Adrenal gland (tissue), 12 donors: Measurements from ENCODE around the gene EXOC4. TPM values are rescaled to one million over a fixed set of nuclear protein-coding genes. Genes with fewer than 3 reads are reported as not detected.

Source experiments
- DNase-seq, 7 donors: peaks; one replicate each; pipeline ENCODE4 v3.0.0-alpha.2; 2019 to 2020
- H3K27ac ChIP-seq, 5 donors: fragments of 200-600 bp; sonication (generic) in 4 of 5; 1 replicate in 3 of 5; 2 replicates in 2 of 5; pipeline versions ENCODE4 v1.5.1 to v1.8.0; 2016 to 2020; ENCODE audit warnings: mild to moderate bottlenecking in 1 of 5
- H3K27me3 ChIP-seq: fragments of 200-600 bp; 2 replicates; pipeline ENCODE4 v1.8.0; 2021
- H3K36me3 ChIP-seq, 2 donors: fragments of 200-600 bp; replicated peaks in 1 of 2; 1 replicate in 1 of 2; 2 replicates in 1 of 2; pipeline versions ENCODE4 v1.5.1 to v1.8.0; 2018 to 2022
- H3K4me1 ChIP-seq, 2 donors: fragments of 200-600 bp; replicated peaks in 1 of 2; 1 replicate in 1 of 2; 2 replicates in 1 of 2; pipeline versions ENCODE4 v1.5.1 to v1.8.0; 2018 to 2021
- H3K4me3 ChIP-seq, 4 donors: fragments of 200-600 bp; sonication (generic) in 3 of 4; one replicate each; pipeline ENCODE4 v1.5.1; 2016 to 2018
- H3K9me3 ChIP-seq, 3 donors: fragments of 200-600 bp; sonication (generic) in 1 of 3; replicated peaks in 1 of 3; 1 replicate in 2 of 3; 2 replicates in 1 of 3; pipeline versions ENCODE4 v1.5.1 to v1.8.0; 2016 to 2021
- POLR2A ChIP-seq, 2 donors: fragments of 450-650 bp; IDR thresholded peaks; one replicate each; pipeline ENCODE4 v1.6.1; 2017; ENCODE audit warnings: antibody characterized with exemption in 2 of 2, mild to moderate bottlenecking in 2 of 2, moderate library complexity in 1 of 2
- WGBS, 4 donors: extraction: QIAGEN DNeasy Blood & Tissue Kit in 2 of 4; methylation state at CpG; one replicate each; pipeline versions ENCODE4 v1.1.5 to v1.1.7; 2013 to 2017; 5-methylcytosine and 5-hydroxymethylcytosine counted together
- intact Hi-C, 2 donors: fragments of 100-400 bp; cut with DNase I; formaldehyde crosslinking; loops; one replicate each; pipeline versions ENCODE4 v1.14.1 to v1.15.0; 2022 to 2023
- polyA plus RNA-seq, 3 donors: library from polyadenylated mRNA; stranded (reverse); fragments of 200-250 nt in 2 of 3; fragments of 350-450 nt in 1 of 3; fragmentation: Illumina TruSeq in 1 of 3; extraction: RNeasy Lipid Tissue Mini Kit (QIAGEN cat#74804) in 1 of 3; gene quantifications; one replicate each; pipeline ENCODE4 v1.2.3, GENCODE V29; 2013 to 2014
- total RNA-seq, 9 donors: library from RNA; depleted of rRNA in 4 of 9; stranded (reverse); fragments of >200 nt in 4 of 9; fragments of 120-200 nt in 1 of 9; fragmentation: NEBNext Ultra II Directional in 1 of 9; extraction: Animal tissue kit (Norgen Biotek cat#: 25700) in 1 of 9; gene quantifications; one replicate each; pipeline versions ENCODE4 v1.1.0 to v1.2.4, GENCODE V29; 2013 to 2023
- TF ChIP-seq, protein P1 (sequence below), 6 experiments: fragments of 450-650 bp in 4 of 6; fragments of 200-600 bp in 2 of 6; sonication (generic) in 1 of 6; IDR thresholded peaks; 1 replicate in 5 of 6; 2 replicates in 1 of 6; pipeline versions ENCODE4 v1.5.1 to v1.8.0; 2016 to 2021; ENCODE audit warnings: antibody characterized with exemption in 6 of 6, mild to moderate bottlenecking in 2 of 6, moderate library complexity in 1 of 6
- donor health status: healthy with polysubstance abuse.
- donor health status: Bipolar disorder and iron deficiency.
- donor health status: DM: yes; HTN: yes; CAD: no.
- donor health status: DM: no; HTN: no; CAD: no.
- donor health status: DM: no; HTN: no; CAD: no.
- donor health status: DM: yes; HTN: yes; CAD: no.

The EXOC4 gene
- total and polyA plus RNA-seq, 12 donors = 12.5 to 93.8 (median 67.4) TPM

DNA sequence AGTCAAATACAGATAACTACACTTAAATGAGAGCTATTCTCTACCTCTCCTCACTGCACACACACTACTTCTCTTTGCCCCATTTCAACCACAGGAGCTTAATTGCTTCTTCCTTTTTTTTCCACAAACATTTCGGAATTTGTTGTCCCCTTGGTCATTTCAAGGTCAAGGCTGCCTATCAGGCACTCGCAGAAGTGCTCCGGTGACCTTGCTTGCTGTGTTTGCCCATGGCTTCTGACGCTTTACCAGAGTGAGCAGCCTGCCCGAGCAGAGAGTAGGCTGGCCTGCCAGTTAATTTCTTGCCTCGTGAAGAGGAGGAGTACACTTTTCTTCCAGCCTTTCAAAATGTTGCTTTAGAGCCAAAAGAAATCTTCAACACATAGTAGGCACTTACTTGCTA is 577.2 kb downstream of the EXOC4 start:
- peak; percentile 19 to 61 (median 50) for DNase-seq
- 42 to 65% (median 57%) methylated on average over 6 of the region's 6 CpGs for WGBS, 4 donors
- Histone ChIP-seq H3K27me3 (no peaks in the 10 kb centered on the region), H3K4me1 (no peaks in the 10 kb centered on the region), H3K9me3 (no peaks in the 10 kb centered on the region), H3K27ac (no peak overlapping the region), H3K36me3 (no peaks in the 10 kb centered on the region), H3K4me3 (no peak overlapping the region)
- no peak for TF ChIP-seq POLR2A (IDR thresholded peaks at IDR 0.05)
- TF ChIP-seq, protein P1, sequence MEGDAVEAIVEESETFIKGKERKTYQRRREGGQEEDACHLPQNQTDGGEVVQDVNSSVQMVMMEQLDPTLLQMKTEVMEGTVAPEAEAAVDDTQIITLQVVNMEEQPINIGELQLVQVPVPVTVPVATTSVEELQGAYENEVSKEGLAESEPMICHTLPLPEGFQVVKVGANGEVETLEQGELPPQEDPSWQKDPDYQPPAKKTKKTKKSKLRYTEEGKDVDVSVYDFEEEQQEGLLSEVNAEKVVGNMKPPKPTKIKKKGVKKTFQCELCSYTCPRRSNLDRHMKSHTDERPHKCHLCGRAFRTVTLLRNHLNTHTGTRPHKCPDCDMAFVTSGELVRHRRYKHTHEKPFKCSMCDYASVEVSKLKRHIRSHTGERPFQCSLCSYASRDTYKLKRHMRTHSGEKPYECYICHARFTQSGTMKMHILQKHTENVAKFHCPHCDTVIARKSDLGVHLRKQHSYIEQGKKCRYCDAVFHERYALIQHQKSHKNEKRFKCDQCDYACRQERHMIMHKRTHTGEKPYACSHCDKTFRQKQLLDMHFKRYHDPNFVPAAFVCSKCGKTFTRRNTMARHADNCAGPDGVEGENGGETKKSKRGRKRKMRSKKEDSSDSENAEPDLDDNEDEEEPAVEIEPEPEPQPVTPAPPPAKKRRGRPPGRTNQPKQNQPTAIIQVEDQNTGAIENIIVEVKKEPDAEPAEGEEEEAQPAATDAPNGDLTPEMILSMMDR (IDR thresholded peaks at IDR 0.05) = no peak
- intact Hi-C loops = no loop called here

DNA sequence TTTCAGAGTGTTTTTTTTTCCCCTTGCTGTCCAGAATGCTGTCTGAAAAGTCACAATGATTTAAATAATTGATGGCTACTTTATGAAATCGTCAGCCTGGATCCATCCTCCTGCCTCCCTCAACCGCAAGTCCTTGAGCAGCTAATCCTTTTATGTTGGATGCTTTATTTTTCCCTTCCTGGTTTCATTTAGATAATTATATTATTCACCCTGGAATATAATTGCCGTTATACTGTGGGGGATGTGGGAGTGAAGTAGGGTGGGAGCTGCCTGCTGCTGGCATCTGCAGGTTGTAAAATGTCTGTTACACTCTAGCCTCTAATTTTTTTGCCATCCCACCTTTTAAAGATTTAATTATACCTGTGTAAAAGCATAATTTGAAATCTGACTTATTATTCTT is 583.8 kb downstream of the EXOC4 start:
- intact Hi-C loops = no loop called here
- Histone ChIP-seq H3K4me1 (no peaks in the 10 kb centered on the region), H3K27ac (no peak overlapping the region), H3K4me3 (no peak overlapping the region), H3K36me3 (no peaks in the 10 kb centered on the region), H3K27me3 (no peaks in the 10 kb centered on the region), H3K9me3 (no peaks in the 10 kb centered on the region)
- 76 to 85% (median 79%) methylated on average over 3 of the region's 3 CpGs for WGBS, 4 donors
- DNase-seq = no peak
- TF ChIP-seq, protein P1 (IDR thresholded peaks at IDR 0.05) = no peak
- no peak for TF ChIP-seq POLR2A (IDR thresholded peaks at IDR 0.05)

DNA sequence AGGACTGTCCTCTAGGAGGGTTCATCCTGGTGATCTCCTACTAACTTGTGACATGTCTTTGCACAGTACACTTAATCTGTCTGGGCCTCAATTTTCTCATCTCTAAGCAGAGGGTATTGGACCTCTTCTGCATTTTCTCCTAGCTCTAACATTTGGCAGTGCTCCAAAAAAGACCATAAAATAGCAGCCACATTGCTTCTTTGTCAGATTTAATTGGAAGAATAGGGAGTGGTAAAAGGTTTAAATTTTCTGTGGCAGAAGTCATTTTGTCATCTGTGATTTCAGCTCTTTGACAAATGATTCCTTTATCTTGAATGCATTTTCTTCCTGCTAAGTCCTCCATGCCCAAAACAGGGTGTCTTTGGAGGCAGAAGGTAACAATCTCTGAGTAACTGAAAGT is 584.3 kb downstream of the EXOC4 start:
- H3K27ac ChIP-seq = no peak overlapping the region
- H3K4me3 ChIP-seq = no peak overlapping the region
- H3K9me3 ChIP-seq = no peaks in the 10 kb centered on the region
- H3K4me1 ChIP-seq = no peaks in the 10 kb centered on the region
- H3K36me3 ChIP-seq = no peaks in the 10 kb centered on the region
- no peak for DNase-seq
- TF ChIP-seq, protein P1 (IDR thresholded peaks at IDR 0.05) = no peak
- no peak for TF ChIP-seq POLR2A (IDR thresholded peaks at IDR 0.05)
- intact Hi-C loops = no loop called here
- H3K27me3 ChIP-seq = no peaks in the 10 kb centered on the region

DNA sequence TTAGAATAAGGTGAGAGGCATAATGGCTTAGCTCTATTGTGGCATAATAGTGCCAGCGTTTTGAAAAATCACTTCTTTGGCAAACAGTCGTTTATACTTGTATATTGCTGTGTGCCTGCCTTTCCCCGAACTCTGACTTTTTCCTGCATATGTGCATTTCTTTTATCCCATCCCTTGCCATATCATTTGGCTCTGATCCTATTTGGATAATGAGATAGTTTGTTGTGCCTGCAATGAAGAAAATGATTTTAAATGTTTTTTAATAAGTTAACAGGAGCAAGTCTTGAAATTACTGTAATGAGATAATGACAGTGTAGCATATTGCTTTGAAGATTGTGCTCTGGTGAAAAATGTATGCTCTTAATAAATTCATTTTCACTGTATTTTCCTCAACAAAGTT is 586.2 kb downstream of the EXOC4 start:
- no peak overlapping the region for H3K27ac ChIP-seq
- DNase-seq = no peak
- TF ChIP-seq, protein P1 (IDR thresholded peaks at IDR 0.05) = no peak
- TF ChIP-seq POLR2A (IDR thresholded peaks at IDR 0.05) = no peak
- no peaks in the 10 kb centered on the region for H3K27me3 ChIP-seq
- H3K9me3 ChIP-seq = no peaks in the 10 kb centered on the region
- no peaks in the 10 kb centered on the region for H3K36me3 ChIP-seq
- H3K4me3 ChIP-seq = no peak overlapping the region
- 89 to 95% (median 90%) methylated on average over 3 of the region's 3 CpGs for WGBS, 4 donors
- no peaks in the 10 kb centered on the region for H3K4me1 ChIP-seq
- intact Hi-C loops = no loop called here
